ENCODE data around the gene JUNB.
"Not testable (repeated sequence)": the region's sequence is repeated elsewhere in the genome, so short reads cannot be mapped to it uniquely, and the experiment has no call there.

JUNB gene

DNA sequence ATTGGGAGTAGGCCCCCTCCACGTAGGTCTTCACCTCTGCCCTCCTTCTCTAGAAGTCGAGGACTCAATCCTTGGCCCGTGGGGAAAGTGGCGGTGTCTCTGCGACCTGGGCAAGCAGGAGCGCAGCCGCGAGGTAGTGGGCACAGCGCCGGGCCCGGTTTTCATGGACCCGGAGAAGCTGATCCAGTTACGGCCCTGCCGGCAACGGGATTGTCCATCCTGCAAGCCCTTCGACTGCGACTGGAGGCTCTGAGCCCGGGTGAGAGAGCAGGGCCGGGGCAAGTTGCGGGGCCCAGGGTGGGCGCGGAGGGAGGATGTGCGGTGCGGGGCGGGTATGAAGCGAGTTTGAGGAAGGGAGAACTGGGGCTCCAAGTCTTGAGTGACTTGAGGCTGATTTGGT lies 12.8 kb downstream of the JUNB start:
- DNase-seq (ENCODE audit: low read depth), result no peak

DNA sequence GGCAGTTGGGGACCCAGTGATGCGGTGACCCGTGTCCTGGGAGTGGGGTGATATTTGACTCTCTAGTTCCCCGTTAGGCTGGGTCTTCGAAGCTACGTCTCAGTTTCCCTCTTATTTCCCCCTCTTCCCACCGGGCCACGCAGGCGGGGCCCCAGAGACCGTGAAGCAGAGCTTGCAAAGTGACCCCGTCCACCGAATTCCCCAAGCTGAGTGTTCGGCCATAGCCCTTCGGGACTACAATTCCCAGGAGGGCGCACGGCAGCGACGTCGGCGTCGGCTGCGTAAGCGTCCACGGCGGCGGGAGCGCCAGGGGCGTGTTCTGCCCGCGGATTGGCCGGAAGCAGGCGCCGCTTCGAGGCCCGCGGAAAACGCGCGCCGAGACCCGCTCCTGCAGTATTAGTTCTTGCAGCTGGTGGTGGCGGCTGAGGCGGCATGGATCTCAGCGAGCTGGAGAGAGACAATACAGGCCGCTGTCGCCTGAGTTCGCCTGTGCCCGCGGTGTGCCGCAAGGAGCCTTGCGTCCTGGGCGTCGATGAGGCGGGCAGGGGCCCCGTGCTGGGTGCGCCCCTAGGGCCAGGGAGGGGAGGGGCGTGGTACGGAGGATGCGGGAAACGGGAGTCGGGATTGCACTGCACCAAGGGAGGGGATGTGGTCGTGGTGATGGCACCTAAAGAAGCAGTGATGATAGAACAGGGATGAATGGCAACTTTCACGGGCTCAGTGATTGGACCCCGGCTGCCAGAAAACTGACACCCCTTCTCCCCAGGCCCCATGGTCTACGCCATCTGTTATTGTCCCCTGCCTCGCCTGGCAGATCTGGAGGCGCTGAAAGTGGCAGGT lies 15.2 kb downstream of the JUNB start, which contains the start of gene RNASEH2A:
Gene RNASEH2A (plus strand): TSS at position 343 of the 840 bp plus-strand sequence. CDS start 90 bp downstream, at position 433.
- peak; percentile 85 for DNase-seq (ENCODE audit: low read depth)

DNA sequence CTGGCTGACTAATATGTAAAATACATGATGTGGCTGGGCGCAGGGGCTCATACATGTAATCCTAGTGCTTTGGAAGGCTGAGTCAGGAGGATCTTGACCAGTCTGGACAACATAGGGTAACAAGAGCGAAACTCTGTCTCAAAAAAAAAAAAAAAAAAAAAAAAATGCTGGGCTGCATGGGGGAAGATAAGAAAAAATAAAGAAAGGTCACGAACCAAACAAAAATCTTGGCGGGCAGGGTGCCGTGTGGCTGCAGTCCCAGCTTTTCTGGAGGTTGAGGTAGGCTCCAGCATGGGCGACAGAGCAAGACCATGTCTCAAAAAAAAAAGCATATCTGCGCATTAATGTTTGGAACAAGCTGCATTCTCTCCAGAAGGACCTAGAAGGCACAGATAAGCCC lies 23.8 kb downstream of the JUNB start:
- no peak for DNase-seq (ENCODE audit: low read depth)

DNA sequence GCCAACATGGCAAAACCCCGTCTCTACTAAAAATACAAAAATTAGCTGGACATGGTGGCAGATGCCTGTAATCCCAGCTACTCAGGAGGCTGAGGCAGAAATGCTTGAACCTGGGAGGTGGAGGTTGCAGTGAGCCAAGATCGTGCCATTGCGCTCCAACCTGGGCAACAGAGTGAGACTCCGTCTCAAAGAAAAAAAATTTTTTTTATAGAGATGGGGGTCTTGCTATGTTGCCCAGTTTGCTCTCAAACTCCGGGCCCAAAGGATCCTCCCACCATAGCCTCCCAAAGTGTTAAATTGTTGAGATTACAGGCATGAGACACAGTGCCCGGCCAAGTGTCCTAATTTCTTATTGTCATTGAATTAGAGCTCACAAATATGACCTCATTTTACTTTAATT lies 25.9 kb downstream of the JUNB start:
- not testable (repeated sequence) for DNase-seq (ENCODE audit: low read depth)

DNA sequence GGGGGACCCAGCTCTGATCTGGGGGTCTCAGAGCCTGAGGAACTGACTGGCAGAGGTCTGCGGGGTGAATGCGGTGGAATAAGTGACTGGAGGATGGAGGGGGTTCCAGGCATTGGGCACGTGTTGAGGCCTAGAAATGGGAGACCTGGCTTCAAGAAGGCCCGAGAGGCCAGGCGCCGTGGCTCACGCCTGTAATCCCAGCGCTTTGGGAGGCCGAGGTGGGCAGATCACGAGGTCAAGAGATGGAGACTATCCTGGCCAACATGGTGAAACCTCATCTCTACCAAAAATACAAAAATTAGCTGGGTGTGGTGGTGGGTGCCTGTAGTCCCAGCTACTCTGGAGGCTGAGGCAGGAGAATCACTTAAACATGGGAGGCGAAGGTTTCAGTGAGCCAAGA lies 26.5 kb downstream of the JUNB start:
- DNase-seq (ENCODE audit: low read depth), result not testable (repeated sequence)

DNA sequence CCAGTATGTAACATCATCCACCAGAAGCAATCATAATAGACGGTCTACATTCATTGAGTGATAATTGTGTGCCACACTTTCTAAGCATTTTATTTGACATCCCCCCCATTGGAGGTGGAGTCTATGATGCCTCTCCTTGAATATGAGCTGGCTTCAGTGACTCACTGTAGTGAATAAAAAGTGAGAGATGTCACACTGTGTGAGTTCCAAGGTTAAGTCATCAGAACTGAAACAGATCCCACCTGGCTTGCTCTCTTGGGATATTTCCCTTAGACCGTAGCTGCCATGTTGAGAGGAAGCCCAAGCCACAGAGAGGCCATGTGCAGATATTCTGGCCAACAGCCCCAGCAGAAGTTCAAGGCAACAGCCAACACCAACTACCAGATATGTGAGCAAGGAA lies 30.5 kb downstream of the JUNB start:
- no peak for DNase-seq (ENCODE audit: low read depth)

DNA sequence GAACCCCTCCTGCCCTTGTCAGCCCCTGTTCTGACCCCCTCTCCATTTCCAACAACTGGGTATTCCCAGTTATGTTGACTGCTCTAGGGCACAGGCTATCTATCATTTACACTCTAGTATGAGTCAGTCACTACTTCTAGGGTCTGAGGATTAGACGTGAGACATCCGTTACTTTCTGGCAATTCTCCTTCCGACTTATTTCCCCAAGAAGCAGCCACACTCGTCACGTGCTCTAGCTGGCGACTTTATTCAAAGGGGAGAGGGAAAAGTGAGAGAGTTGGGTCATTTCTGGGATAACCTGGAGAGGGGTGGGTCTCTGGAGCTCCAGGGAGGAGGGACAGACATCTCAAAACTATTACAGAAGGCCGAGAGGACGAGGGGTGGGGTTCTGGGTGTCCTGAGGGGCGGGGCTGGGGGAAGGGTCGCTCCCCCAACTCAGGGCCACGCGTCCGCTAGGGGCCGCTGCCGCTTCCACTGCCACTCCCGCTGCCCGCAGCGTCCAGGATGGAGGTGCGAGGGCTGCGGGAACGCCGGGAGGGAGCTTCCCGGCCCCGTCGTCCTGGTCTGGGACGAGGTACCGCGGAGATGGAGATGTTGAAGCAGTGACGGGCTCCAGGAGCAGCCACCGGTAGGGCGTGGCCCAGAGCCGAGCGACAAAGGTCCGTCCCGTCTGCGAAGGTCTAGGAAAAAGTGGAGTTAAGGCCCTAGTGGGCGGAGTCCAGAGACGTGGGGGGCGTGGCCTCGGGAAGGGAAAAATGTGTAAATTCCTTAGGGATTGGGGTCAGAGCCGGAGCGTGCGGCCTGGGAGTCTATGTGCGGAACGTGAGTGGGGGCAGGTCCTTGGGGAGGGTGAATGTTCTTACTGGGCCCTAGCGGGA lies 34.2 kb downstream of the JUNB start:
- DNase-seq (ENCODE audit: low read depth), result no peak

DNA sequence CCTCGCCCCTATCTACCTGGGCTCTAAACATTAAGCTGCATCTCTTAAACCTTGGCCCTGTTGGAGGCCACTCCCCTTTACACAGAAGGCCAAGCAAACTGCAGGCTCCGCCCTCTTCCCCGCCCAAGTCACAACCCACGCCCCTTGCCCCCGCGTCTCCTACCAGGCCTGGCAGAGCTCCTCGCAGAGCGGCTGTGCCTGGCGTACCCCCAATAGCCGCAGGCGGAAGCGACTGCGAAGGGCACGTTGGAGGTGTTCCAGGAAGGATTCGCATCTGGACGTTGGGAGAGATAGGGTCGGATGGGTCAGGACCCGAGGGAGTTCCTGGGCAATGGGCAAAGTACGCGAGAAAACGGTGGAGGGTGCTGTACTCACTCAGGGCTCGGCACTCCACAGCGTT lies 37.2 kb downstream of the JUNB start:
- no peak for DNase-seq (ENCODE audit: low read depth)

DNA sequence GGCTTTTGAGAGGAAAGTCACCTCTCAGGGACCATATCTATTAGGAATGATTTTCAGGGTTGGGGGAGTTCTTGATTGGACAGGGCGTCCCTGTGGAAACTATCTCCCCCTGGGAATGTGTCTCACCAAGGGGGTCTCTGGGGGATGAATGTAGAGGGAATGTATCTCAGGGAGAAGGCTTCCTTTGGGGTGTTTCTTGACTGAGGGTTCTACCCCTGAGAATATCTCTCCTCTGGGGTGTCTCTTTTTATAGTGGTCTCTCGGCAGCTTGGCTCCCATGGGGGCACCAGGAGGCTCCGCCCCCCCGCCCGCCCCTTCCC lies 42.1 kb downstream of the JUNB start:
- DNase-seq (ENCODE audit: low read depth), result no peak

DNA sequence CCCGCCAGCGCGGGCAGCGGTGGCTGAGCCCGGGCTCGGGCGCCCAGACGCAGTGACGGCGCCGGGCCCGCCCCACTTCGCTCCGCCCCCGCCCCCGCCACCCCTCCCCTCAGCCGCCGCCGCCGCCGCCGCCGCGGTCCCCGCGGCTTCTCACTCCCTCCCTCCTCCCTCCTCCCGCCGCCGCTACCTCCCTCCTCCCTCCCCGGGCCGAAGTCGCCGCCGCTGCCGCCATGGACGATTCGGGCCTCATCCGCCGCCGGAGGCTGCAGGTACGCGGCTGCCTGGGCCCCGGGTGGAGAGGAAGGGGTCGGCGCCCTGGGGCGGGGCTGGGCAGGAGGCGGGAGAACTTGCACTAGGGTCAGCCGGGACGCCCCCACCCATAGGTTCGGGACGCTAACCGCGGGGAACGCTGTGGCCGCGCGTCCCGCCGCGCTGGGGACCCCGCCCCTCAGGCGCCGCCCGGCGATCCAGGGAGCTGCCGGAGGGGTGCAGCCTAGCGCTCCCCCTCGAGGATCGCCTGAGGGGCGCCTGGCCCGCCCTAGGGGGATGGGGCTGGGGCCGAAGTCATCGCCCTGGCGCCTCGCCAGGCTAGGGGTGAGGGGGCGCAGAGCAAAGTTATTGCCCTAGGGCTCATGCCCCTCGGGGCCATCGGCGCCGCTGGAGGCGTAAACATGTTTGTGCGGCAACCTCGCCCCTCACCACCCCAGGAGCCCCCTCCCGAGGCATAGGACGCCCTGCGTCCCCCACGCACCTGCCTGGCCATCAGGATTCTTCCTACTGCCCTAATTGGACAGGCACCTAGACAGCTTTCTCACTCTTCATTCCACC lies 42.7 kb downstream of the JUNB start:
- no peak for DNase-seq (ENCODE audit: low read depth)

DNA sequence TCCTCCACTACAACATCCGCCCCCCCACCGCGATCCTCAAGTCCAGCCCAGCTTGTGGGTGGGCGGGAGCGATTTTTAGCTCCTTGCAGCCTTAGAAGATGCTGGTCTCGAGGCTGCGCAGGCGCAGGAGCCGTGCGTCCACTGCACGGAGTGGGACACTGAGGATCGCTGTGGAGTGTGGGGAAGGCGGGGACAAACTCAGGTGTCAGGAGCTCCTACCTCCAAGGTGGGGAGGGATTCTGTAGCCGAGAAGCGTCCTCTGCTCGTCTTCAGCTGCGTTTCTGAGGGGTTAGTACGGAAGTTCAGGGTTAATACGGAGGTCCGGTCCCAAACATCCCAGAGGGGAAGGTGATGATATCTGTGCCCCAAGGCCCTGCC lies 43.3 kb downstream of the JUNB start, which contains the start of gene RTBDN:
Gene RTBDN (minus strand): TSS at position 14 of the 378 bp plus-strand sequence. CDS start 4,600 bp downstream, outside the sequence.
- no peak for DNase-seq (ENCODE audit: low read depth)

DNA sequence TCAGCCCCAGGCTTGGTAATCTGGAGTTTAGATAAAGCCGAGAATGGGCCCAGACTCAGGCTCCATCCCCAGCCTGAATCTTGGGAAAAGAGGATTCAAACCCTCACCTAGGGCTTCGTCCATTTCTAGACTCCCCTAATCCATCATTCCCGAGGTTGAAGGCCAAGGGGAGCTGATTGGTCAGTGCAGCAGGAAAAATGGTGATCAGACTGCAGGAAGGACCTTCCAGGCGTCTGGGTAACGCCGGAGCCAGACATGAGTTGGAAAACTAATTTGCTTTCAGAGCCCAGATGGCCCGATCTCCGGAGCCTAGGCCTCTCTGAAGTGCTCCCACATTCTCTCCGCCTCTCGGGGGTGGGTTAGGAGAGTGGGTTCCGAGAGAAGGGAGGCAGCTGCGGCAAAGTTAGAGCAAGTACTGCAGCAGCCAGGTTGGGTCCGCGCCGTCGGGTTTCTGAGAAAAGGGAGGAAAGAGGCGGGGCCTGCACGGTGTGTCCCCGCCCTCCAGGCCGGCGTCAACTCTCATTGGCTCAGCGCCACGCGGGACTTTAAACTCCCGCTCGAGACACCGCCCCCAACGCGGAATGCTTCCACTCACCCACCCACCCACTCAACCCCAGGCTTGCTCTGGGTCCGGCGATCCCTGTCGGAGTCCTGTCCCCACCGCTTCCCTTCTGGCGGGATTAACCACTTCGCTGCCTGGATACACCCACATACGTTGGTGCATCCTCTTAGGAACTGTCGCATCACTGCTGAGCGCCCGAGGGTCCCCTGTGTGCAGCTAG lies 43.9 kb downstream of the JUNB start:
- no peak for DNase-seq (ENCODE audit: low read depth)

DNA sequence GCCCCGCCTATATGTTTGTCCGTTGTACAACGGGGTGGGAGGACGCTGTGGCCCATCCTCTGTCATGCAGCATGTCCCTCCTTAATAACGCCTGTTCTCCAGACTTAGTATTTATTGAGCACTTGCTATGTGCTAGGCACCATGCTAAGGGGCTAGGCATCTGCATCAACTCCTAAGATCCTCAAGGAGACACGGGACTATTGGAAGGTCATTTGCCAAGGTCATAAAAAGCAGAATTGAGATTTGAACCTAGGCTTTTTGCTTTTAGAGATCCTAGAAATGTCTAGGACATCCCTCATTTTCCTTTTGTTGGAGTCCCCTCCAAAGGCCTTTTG lies 45.2 kb downstream of the JUNB start:
- DNase-seq (ENCODE audit: low read depth), result no peak

DNA sequence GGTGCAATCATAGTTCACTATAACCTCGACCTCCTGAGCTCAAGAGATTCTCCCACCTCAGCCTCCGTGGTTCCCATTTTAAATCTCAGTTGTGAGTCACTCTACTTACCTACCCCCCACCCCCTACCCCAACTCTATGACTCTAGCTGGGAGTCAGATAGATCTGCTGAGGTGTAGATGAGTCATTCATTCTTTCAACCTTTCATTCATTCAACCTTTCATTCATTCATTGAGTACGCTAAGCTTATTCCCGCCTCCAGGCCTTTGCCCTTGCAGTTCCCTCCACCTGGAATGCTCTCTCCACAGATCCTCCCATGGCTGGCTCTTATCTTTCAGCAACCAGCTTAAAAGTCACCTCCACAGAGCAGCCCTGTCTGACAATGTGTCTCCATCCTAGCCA lies 45.9 kb downstream of the JUNB start:
- no peak for DNase-seq (ENCODE audit: low read depth)

DNA sequence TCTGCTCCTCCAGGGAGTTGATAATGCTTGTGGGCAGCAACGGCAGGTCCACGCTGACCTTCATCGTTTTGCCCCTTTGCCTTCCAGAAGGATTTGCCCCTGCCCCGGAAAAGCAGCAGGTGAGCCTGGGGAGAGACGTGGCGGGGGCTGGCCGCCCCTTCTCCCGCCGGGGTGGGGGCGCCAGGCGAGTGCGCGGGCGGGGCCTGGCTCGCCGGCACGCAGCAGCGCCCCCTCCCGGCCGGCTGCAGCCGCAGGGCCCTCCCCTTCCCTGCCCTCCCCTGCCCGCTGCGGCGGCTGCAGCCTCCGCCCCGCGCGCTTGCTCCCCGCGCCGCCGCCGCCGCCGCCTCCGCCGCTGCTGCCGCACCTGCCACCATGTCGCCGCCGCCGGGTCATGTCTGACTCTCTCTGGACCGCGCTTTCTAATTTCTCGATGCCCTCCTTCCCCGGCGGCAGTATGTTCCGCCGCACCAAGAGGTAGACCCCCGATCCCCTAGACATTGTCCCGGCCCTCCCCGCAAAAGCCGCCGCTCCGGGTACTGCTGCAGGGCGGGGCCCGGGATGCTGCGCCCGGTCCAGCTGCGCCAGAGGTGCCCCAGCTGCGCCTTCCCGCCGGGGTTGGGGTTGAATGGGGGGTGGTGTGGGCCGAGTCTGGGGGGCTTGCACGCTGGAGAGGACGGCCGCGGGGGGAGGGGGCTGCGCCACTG lies 47.0 kb downstream of the JUNB start, which contains the start of gene MAST1:
Gene MAST1 (plus strand): TSS at position 334 of the 704 bp plus-strand sequence. CDS start 58 bp downstream, at position 392.
- DNase-seq (ENCODE audit: low read depth), result no peak

DNA sequence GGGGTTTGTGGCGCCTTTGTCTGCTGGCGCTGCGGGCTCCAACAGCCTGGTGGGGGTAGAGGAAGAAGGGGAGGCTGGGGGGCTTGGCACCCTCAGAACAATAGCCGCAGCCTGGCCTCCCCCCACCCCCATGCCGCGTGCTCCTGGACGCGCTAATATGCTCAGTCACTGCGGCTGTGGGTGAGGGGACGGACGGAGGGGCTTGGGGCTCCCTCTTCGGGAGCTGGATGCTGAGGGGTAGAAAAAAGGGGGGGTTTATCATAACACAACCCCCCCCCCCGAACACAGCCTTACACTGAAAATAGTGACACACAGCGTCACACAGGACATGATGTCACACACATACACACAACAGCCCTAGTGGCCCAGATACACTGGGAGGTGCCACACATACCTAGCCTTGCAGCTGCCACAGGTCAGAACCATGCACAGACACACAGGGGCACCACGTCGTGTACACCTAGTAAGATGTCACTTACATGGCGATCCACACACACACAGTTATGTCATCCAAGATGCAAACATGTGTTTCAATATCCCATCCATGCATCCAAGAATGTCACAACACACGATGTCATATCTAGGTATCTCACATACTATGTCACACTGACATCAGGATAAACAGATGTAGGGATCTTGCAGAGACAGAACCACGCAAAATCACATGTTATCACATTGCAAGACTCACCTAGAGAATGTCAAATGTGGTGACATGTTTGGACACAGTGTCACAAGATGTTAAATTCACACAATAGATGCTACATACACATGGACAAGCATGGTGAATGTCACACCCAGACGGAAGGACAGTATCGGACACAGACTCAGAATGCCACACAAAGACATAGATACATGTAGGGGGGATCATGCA lies 47.8 kb downstream of the JUNB start:
- no peak for DNase-seq (ENCODE audit: low read depth)

DNA sequence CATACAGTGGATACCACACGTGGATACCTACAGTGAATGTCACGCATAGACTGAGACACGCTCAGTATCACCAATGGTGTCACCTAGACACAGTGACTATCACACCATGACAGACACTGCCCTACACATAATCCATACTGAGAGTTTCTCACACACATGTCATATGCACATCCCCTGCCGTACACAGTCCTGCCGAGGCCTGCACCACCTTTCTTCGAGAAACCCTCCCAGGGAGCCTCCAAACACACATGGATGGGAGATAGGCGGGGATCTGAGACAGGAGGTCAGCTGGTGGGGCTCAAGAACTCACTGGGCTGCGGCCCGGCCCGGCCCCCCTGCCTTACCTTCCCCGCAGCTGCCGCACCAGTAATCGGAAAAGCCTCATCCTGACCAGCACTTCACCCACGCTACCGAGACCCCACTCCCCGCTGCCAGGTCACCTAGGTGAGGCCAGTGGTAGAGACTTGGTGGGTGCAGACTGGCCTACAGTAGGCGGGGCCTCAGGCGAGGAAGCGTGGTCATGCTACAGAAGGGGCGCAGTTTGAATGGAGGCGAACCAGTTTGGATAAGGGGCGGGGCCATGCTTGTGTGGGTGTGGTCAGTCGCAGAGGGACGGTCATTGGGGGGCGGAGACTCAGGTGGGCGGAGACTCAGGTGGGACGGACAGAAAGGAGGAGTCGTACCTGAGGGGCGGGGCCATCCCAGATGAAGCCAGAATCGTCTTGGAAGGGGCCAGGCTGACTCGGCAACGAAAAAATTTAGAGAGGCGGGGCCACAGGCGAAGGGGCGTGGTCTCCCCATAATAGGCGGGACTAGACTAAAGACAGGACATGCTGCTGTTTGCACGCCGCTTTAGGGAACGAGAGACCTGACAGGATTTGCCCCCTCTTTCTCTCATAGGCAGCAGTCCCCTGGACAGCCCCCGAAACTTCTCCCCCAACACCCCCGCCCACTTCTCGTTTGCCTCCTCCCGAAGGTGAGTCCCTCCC lies 49.1 kb downstream of the JUNB start:
- DNase-seq (ENCODE audit: low read depth), result peak; percentile 47

DNA sequence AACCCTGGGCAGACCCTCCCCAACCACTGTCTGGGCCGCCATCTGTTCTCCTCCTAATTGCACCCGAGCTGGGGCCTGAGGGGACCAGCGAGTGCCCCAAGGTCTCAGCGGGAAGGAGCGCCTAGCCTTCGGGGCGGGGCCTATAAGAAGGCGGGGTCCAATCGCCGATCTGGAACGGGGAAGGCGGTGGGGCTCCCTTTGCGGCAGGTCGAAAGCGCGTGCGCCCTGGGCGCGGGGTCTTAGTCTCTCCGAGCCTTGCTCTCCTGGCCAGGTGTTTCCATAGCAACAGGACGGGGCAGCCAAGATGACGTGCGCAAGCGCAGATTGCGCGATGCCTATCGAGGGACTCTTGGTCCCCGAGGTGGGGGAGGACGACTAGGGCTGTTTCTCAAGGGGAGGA lies 49.8 kb downstream of the JUNB start:
- no peak for DNase-seq (ENCODE audit: low read depth)

DNA sequence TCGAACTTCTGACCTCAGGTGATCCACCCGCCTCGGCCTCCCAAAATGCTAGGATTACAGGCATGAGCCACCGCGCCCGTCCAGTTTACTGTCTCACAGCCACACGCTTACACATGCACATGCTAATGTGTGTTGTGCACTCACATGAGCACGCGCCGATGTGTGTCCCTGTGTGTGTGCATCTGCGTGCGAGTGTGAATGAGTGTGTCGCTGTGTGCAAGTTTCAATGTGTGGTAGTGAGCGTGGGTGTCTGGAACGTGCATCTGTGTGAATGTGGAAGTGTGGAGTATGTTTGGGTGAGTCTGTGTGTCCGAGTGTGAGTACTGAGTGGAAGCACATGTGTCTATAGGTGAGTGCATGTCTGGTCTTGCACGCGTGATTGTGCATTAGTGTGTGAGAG lies 51.2 kb downstream of the JUNB start:
- no peak for DNase-seq (ENCODE audit: low read depth)
